Ishikawa (cell line): ENCODE measurements around the gene PTPN5.

ENCODE experiments used
- CEBPB ChIP-seq: IDR thresholded peaks from 2 replicates; pipeline ENCODE4 v1.6.1; 2012
- CREB1 ChIP-seq: IDR thresholded peaks from 2 replicates; pipeline ENCODE4 v1.6.1; 2012; ENCODE audit warnings: low read depth
- EGR1 ChIP-seq: IDR thresholded peaks from 2 replicates; pipeline ENCODE4 v1.6.1; 2012
- EP300 ChIP-seq: IDR thresholded peaks from 2 replicates; pipeline ENCODE4 v1.6.1; 2012; ENCODE audit warnings: borderline replicate concordance
- FOXM1 ChIP-seq: IDR thresholded peaks from 2 replicates; pipeline ENCODE4 v1.6.1; 2012; ENCODE audit warnings: low read depth, borderline replicate concordance
- MAX ChIP-seq: IDR thresholded peaks from 2 replicates; pipeline ENCODE4 v1.6.1; 2012
- NFIC ChIP-seq: IDR thresholded peaks from 2 replicates; pipeline ENCODE4 v1.6.1; 2012
- RAD21 ChIP-seq: IDR thresholded peaks from 2 replicates; pipeline ENCODE4 v1.6.1; 2012; ENCODE audit warnings: low read depth
- REST ChIP-seq: IDR thresholded peaks from 2 replicates; pipeline ENCODE4 v1.6.1; 2012; ENCODE audit warnings: low read depth, mild to moderate bottlenecking
- TAF1 ChIP-seq: IDR thresholded peaks from 2 replicates; pipeline ENCODE4 v1.6.1; 2012; ENCODE audit warnings: low read depth, mild to moderate bottlenecking
- TCF12 ChIP-seq: IDR thresholded peaks from 2 replicates; pipeline ENCODE4 v1.6.1; 2012; ENCODE audit warnings: low read depth
- TEAD4 ChIP-seq: IDR thresholded peaks from 2 replicates; pipeline ENCODE4 v1.6.1; 2012
- USF1 ChIP-seq: IDR thresholded peaks from 2 replicates; pipeline ENCODE4 v1.6.1; 2012
- YY1 ChIP-seq: IDR thresholded peaks from 2 replicates; pipeline ENCODE4 v1.6.1; 2012; ENCODE audit warnings: low read depth
- ZBTB7A ChIP-seq: IDR thresholded peaks from 2 replicates; pipeline ENCODE4 v1.6.1; 2012; ENCODE audit warnings: low read depth

The PTPN5 gene

GRCh38 chr11:18705651-18706281 lies 85.8 kb downstream of the PTPN5 start:
- no peak for TF ChIP-seq RAD21
- TF ChIP-seq CEBPB = no peak
- TF ChIP-seq TEAD4 = no peak
- TF ChIP-seq TCF12 = no peak
- TF ChIP-seq USF1 = no peak
- no peak for TF ChIP-seq ZBTB7A
- no peak for TF ChIP-seq EGR1
- no peak for TF ChIP-seq YY1
- no peak for TF ChIP-seq CREB1
- TF ChIP-seq MAX = no peak
- no peak for TF ChIP-seq TAF1
- TF ChIP-seq FOXM1 = no peak
- no peak for TF ChIP-seq REST
- TF ChIP-seq EP300 = no peak

GRCh38 chr11:18704698-18705097 lies 86.9 kb downstream of the PTPN5 start:
- no peak for TF ChIP-seq CREB1
- TF ChIP-seq TEAD4 = no peak
- no peak for TF ChIP-seq TAF1
- no peak for TF ChIP-seq EGR1
- no peak for TF ChIP-seq USF1
- TF ChIP-seq REST = no peak
- TF ChIP-seq RAD21 = no peak
- TF ChIP-seq CEBPB = no peak
- no peak for TF ChIP-seq FOXM1
- TF ChIP-seq TCF12 = no peak
- TF ChIP-seq YY1 = no peak

- TF ChIP-seq TCF12 (no peak), CEBPB (no peak), MAX (no peak), EP300 (no peak), USF1 (no peak), EGR1 (no peak), RAD21 (no peak), TEAD4 (no peak), ZBTB7A (no peak), FOXM1 (no peak), REST (no peak), CREB1 (no peak), YY1 (no peak), NFIC (no peak), TAF1 (no peak)
These were observed 87.5 kb downstream of the PTPN5 start for GRCh38 chr11:18704045-18704645.
